HepG2 (cell line): Measurements from ENCODE around the gene TNFSF10.

Experiments used
- CEBPG ChIP-seq: IDR thresholded peaks from 2 replicates; pipeline ENCODE4 v1.6.1; 2016
- EZH2 ChIP-seq: conservative IDR thresholded peaks from 2 replicates; pipeline ENCODE4 v1.6.1; 2012; ENCODE audit warnings: mild to moderate bottlenecking, low read depth, low read length, moderate library complexity
- FOSL2 ChIP-seq: sonication (generic); formaldehyde crosslinking; IDR thresholded peaks from 2 replicates; pipeline ENCODE4 v1.4.0; 2020; ENCODE audit warnings: missing genetic modification reagents
- JUN ChIP-seq: sonication (generic); formaldehyde crosslinking; IDR thresholded peaks from 2 replicates; pipeline ENCODE4 v1.4.0; 2020; ENCODE audit warnings: mild to moderate bottlenecking, missing genetic modification reagents
- PAX8 ChIP-seq: sonication (generic); formaldehyde crosslinking; IDR thresholded peaks from 2 replicates; pipeline ENCODE4 v1.8.0; 2022; ENCODE audit warnings: mild to moderate bottlenecking, missing genetic modification reagents, borderline replicate concordance
- POLR2A ChIP-seq, 2 experiments: IDR thresholded peaks; 2 replicates each; pipeline ENCODE4 v1.6.1; 2011; ENCODE audit warnings: low read depth in 2 of 2, low read length in 2 of 2, mild to moderate bottlenecking in 1 of 2, moderate library complexity in 1 of 2; ENCODE audit not compliant: insufficient read depth in 1 of 2
- SAFB2 ChIP-seq: sonication (generic); formaldehyde crosslinking; IDR thresholded peaks from 2 replicates; pipeline ENCODE4 v1.5.1; 2020; ENCODE audit warnings: missing genetic modification reagents, low read depth, mild to moderate bottlenecking, borderline replicate concordance
- U2AF1 ChIP-seq: fragments of 200-400 bp; formaldehyde crosslinking; optimal IDR thresholded peaks from 2 replicates; pipeline ENCODE3; 2017; ENCODE audit warnings: mild to moderate bottlenecking, low read depth, low read length
- ZNF639 ChIP-seq: conservative IDR thresholded peaks from 2 replicates; pipeline ENCODE4 v1.6.1; 2018; ENCODE audit warnings: missing genetic modification reagents
- ZNF883 ChIP-seq: sonication (generic); formaldehyde crosslinking; IDR thresholded peaks from 2 replicates; pipeline ENCODE4 v1.5.1; 2020; ENCODE audit warnings: mild to moderate bottlenecking, missing genetic modification reagents; ENCODE audit errors: not compliant biosample characterization
- TF ChIP-seq, protein P1 (sequence below): sonication (generic); formaldehyde crosslinking; IDR thresholded peaks from 2 replicates; pipeline ENCODE4 v1.5.0; 2020; ENCODE audit warnings: mild to moderate bottlenecking, missing genetic modification reagents, moderate library complexity
- TF ChIP-seq, protein P2 (sequence below), 2 experiments: sonication (generic) in 1 of 2; formaldehyde crosslinking in 1 of 2; IDR thresholded peaks; 2 replicates each; pipeline versions ENCODE4 v1.5.1 to v1.6.1; 2011 to 2020; ENCODE audit warnings: borderline replicate concordance in 1 of 2, low read depth in 1 of 2, low read length in 1 of 2, mild to moderate bottlenecking in 1 of 2, missing genetic modification reagents in 1 of 2, moderate library complexity in 1 of 2
- TF ChIP-seq, protein P3 (sequence below): sonication (generic); formaldehyde crosslinking; IDR thresholded peaks from 2 replicates; pipeline ENCODE4 v1.4.0; 2020; ENCODE audit warnings: missing genetic modification reagents, borderline replicate concordance

GRCh38 chr3:172540049-172540448 lies 16.8 kb upstream of the TNFSF10 start:
- TF ChIP-seq JUN (CRISPR knock-in tag) (no peak), PAX8 (CRISPR knock-in tag) (no peak), SAFB2 (CRISPR knock-in tag) (no peak), ZNF639 (CRISPR knock-in tag) (no peak), EZH2 (no peak), POLR2A (IDR thresholded peaks at IDR 0.05; ENCODE audit: insufficient read depth in 1 of 2, low read depth in 2 of 2, low read length in 2 of 2) (no peak), CEBPG (CRISPR knock-in tag) (no peak), U2AF1 (no peak), FOSL2 (CRISPR knock-in tag) (no peak), ZNF883 (CRISPR knock-in tag) (no peak)
- TF ChIP-seq, protein P1, sequence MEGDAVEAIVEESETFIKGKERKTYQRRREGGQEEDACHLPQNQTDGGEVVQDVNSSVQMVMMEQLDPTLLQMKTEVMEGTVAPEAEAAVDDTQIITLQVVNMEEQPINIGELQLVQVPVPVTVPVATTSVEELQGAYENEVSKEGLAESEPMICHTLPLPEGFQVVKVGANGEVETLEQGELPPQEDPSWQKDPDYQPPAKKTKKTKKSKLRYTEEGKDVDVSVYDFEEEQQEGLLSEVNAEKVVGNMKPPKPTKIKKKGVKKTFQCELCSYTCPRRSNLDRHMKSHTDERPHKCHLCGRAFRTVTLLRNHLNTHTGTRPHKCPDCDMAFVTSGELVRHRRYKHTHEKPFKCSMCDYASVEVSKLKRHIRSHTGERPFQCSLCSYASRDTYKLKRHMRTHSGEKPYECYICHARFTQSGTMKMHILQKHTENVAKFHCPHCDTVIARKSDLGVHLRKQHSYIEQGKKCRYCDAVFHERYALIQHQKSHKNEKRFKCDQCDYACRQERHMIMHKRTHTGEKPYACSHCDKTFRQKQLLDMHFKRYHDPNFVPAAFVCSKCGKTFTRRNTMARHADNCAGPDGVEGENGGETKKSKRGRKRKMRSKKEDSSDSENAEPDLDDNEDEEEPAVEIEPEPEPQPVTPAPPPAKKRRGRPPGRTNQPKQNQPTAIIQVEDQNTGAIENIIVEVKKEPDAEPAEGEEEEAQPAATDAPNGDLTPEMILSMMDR (CRISPR knock-in tag) = no peak
- TF ChIP-seq, protein P2, sequence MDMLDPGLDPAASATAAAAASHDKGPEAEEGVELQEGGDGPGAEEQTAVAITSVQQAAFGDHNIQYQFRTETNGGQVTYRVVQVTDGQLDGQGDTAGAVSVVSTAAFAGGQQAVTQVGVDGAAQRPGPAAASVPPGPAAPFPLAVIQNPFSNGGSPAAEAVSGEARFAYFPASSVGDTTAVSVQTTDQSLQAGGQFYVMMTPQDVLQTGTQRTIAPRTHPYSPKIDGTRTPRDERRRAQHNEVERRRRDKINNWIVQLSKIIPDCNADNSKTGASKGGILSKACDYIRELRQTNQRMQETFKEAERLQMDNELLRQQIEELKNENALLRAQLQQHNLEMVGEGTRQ (IDR thresholded peaks at IDR 0.05; ENCODE audit: low read depth, low read length) = no peak
- TF ChIP-seq, protein P2 (CRISPR knock-in tag; IDR thresholded peaks at IDR 0.05; ENCODE audit: borderline replicate concordance) = no peak
- TF ChIP-seq, protein P3, sequence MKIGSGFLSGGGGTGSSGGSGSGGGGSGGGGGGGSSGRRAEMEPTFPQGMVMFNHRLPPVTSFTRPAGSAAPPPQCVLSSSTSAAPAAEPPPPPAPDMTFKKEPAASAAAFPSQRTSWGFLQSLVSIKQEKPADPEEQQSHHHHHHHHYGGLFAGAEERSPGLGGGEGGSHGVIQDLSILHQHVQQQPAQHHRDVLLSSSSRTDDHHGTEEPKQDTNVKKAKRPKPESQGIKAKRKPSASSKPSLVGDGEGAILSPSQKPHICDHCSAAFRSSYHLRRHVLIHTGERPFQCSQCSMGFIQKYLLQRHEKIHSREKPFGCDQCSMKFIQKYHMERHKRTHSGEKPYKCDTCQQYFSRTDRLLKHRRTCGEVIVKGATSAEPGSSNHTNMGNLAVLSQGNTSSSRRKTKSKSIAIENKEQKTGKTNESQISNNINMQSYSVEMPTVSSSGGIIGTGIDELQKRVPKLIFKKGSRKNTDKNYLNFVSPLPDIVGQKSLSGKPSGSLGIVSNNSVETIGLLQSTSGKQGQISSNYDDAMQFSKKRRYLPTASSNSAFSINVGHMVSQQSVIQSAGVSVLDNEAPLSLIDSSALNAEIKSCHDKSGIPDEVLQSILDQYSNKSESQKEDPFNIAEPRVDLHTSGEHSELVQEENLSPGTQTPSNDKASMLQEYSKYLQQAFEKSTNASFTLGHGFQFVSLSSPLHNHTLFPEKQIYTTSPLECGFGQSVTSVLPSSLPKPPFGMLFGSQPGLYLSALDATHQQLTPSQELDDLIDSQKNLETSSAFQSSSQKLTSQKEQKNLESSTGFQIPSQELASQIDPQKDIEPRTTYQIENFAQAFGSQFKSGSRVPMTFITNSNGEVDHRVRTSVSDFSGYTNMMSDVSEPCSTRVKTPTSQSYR (CRISPR knock-in tag) = no peak
